ENCODE measurements around the gene GFM1. TPM values are rescaled to one million over a fixed set of nuclear protein-coding genes. Genes with fewer than 3 reads are reported as not detected.

Gene GFM1
- total RNA-seq, 1 experiment from 2014 or later = 44.5 TPM

DNA sequence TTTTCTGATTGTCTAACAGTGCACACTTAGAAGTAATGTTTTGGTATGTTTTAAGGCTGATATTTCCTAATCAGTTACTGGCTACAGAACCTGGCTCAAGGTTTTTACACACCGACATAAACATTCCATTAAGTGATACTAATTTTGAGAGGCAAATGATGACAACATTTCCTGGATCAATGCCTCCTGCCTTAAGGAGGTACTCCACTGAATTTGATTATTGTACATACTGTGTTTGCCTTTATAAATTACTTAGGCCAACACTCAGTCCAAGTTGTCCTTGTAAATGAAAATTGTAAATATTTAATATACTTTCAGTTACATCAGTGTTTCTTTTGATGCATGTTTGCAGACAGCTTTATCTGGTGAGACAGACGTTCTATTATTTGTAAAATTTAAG, 52.3 kb downstream of the GFM1 start:
- DNase-seq (ENCODE audit: low spot score) (no peak), ATAC-seq (no peak)
- 0 out of 2 replicates have a peak, but pooled peaks cover 5% of the 10 kb centered on the region for H3K4me1 Mint-ChIP-seq
- H3K36me3 Mint-ChIP-seq = peaks cover 16% of the 10 kb centered on the region
- ChIA-PET POLR2A (no interaction called here), CTCF (interaction anchor here (0.7 kb wide), 1 partner anchor 31 kb away, joined by 4 read pairs; no protein-coding TSS in a partner anchor)
- H3K9me3 Mint-ChIP-seq = peaks cover 4% of the 10 kb centered on the region; the same call in 1 of the 2 replicates
- no peak overlapping the region for H3K27ac Mint-ChIP-seq
- H3K4me3 Mint-ChIP-seq = no peak overlapping the region
- H3K27me3 Mint-ChIP-seq (ENCODE audit: low read depth) = no peaks in the 10 kb centered on the region
- TF ChIP-seq SMAD4 (CRISPR knock-in tag; IDR thresholded peaks at IDR 0.05) = no peak
- TF ChIP-seq, protein P1, sequence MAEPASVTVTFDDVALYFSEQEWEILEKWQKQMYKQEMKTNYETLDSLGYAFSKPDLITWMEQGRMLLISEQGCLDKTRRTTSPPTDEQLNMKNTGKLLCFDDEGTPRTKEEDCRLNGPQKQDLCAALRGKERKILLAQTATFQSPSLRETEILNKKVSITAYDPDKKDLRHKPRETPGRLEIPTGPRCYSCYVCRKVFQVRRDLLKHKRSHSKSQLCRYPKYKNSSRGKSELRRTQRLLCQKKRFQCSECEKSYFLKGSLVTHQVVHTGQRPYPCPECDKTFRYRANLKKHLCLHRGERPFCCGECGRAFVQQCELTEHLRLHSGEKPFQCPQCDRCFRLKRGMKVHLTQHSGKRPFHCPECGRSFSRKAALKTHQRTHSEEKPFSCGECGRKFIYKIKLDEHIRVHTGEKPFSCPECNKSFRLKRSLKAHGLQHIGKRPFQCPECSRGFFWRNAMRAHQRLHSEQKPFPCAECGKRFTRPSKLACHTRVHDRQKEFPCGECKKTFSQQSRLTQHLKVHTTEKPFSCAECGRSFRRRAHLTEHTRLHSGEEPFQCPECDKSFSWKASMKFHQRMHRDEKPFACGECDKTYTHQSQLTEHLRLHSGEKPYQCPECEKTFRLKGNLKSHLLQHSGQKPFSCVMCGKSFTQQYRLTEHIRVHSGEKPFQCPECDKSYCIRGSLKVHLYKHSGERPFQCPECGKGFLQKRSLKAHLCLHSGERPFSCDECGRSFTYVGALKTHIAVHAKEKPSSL (CRISPR knock-in tag; conservative IDR thresholded peaks at IDR 0.05) = no peak

DNA sequence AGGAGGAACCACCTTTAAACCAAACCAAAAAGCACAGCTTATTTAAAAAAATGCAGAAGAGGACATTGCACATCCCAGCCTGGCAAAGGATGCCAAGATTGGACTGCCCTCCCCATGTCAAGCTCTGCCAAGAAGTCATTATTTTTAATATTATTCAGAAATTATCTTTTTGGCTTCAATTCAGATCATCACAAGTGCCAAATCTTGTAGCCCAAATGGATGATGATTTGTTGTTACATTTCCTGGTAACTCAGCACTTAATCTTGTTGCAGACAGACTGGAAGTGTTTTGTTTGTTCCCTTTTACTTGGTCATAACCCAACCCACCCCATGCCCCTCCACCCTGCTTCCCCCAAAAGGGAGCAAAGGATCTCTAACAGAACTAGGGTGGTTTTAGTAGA, 56.2 kb downstream of the GFM1 start:
- Mint-ChIP-seq H3K4me1 (0 out of 2 replicates have a peak, but pooled peaks cover 5% of the 10 kb centered on the region), H3K27ac (no peak overlapping the region), H3K27me3 (ENCODE audit: low read depth) (no peaks in the 10 kb centered on the region), H3K9me3 (no peaks in the 10 kb centered on the region), H3K4me3 (no peak overlapping the region), H3K36me3 (peaks cover 2% of the 10 kb centered on the region; the same call in 1 of the 2 replicates)
- ATAC-seq = no peak
- DNase-seq (ENCODE audit: low spot score) = no peak
- POLR2A ChIA-PET = no interaction called here
- CTCF ChIA-PET = interaction anchor here (0.5 to 1.7 kb wide), 3 partner anchors 56 to 93 kb away, joined by 3 to 4 read pairs (median 3); partner anchors contain the start of gene GFM1
- no peak for TF ChIP-seq MYBL2 (CRISPR knock-in tag; IDR thresholded peaks at IDR 0.05)
- TF ChIP-seq ATF1 (CRISPR knock-in tag; IDR thresholded peaks at IDR 0.05) = no peak
- TF ChIP-seq TEAD4 (CRISPR knock-in tag; IDR thresholded peaks at IDR 0.05) = no peak
- no peak for TF ChIP-seq ZNF423 (CRISPR knock-in tag; IDR thresholded peaks at IDR 0.05)

DNA sequence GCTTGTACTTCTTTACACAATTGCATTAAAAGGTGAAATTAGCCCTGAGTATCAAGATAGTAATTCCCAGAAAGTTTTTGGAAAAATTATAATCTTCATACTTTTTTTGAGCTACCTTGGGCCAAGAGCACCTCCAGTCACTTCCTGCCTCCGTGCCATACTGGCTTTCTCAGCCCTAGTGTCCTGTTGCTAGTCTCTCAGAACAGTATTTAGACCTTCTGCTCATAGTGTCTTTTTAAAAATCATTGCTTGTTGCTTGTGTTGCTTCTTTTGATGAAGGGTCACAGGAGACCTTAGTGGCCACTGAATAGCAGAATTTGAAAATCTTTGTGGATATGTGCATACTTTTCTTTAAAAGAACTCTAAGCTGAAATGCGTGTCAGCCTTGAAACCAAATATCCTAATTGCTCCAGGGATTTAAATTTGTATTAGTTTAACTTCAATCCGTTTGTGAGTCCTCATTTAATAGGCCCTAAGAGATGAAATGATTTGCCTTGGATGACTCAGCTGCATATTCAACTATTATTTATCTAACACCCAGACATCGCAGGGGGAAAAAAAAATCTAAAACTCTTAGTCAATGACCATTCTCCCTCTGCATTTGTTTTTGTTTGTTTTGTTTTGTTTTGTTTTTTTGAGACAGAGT, 57.2 kb downstream of the GFM1 start:
- ChIA-PET POLR2A (no interaction called here), CTCF (interaction anchor here (1.1 to 1.7 kb wide), 2 partner anchors 57 to 88 kb away, joined by 3 to 4 read pairs; partner anchors contain the start of gene GFM1)
- no peak for DNase-seq (ENCODE audit: low spot score)
- H3K4me3 Mint-ChIP-seq = no peak overlapping the region
- H3K36me3 Mint-ChIP-seq = 0 out of 2 replicates have a peak, but pooled peaks cover 2% of the 10 kb centered on the region
- no peaks in the 10 kb centered on the region for H3K27me3 Mint-ChIP-seq (ENCODE audit: low read depth)
- H3K9me3 Mint-ChIP-seq = no peaks in the 10 kb centered on the region
- ATAC-seq = no peak
- 0 out of 2 replicates have a peak, but pooled peaks cover 5% of the 10 kb centered on the region for H3K4me1 Mint-ChIP-seq
- H3K27ac Mint-ChIP-seq = no peak overlapping the region
- TF ChIP-seq, protein P2, sequence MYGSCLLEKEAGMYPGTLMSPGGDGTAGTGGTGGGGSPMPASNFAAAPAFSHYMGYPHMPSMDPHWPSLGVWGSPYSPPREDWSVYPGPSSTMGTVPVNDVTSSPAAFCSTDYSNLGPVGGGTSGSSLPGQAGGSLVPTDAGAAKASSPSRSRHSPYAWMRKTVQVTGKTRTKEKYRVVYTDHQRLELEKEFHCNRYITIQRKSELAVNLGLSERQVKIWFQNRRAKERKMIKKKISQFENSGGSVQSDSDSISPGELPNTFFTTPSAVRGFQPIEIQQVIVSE (CRISPR knock-in tag; IDR thresholded peaks at IDR 0.05; ENCODE audit: borderline replicate concordance) = no peak
- no peak for TF ChIP-seq ZNF416 (CRISPR knock-in tag; IDR thresholded peaks at IDR 0.05)
- TF ChIP-seq, protein P3, sequence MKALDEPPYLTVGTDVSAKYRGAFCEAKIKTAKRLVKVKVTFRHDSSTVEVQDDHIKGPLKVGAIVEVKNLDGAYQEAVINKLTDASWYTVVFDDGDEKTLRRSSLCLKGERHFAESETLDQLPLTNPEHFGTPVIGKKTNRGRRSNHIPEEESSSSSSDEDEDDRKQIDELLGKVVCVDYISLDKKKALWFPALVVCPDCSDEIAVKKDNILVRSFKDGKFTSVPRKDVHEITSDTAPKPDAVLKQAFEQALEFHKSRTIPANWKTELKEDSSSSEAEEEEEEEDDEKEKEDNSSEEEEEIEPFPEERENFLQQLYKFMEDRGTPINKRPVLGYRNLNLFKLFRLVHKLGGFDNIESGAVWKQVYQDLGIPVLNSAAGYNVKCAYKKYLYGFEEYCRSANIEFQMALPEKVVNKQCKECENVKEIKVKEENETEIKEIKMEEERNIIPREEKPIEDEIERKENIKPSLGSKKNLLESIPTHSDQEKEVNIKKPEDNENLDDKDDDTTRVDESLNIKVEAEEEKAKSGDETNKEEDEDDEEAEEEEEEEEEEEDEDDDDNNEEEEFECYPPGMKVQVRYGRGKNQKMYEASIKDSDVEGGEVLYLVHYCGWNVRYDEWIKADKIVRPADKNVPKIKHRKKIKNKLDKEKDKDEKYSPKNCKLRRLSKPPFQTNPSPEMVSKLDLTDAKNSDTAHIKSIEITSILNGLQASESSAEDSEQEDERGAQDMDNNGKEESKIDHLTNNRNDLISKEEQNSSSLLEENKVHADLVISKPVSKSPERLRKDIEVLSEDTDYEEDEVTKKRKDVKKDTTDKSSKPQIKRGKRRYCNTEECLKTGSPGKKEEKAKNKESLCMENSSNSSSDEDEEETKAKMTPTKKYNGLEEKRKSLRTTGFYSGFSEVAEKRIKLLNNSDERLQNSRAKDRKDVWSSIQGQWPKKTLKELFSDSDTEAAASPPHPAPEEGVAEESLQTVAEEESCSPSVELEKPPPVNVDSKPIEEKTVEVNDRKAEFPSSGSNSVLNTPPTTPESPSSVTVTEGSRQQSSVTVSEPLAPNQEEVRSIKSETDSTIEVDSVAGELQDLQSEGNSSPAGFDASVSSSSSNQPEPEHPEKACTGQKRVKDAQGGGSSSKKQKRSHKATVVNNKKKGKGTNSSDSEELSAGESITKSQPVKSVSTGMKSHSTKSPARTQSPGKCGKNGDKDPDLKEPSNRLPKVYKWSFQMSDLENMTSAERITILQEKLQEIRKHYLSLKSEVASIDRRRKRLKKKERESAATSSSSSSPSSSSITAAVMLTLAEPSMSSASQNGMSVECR (CRISPR knock-in tag; IDR thresholded peaks at IDR 0.05; ENCODE audit: borderline replicate concordance) = no peak
- TF ChIP-seq, protein P4, sequence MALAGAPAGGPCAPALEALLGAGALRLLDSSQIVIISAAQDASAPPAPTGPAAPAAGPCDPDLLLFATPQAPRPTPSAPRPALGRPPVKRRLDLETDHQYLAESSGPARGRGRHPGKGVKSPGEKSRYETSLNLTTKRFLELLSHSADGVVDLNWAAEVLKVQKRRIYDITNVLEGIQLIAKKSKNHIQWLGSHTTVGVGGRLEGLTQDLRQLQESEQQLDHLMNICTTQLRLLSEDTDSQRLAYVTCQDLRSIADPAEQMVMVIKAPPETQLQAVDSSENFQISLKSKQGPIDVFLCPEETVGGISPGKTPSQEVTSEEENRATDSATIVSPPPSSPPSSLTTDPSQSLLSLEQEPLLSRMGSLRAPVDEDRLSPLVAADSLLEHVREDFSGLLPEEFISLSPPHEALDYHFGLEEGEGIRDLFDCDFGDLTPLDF (CRISPR knock-in tag; IDR thresholded peaks at IDR 0.05) = no peak
- no peak for TF ChIP-seq ZNF396 (CRISPR knock-in tag; IDR thresholded peaks at IDR 0.05; ENCODE audit: borderline replicate concordance)
- TF ChIP-seq, protein P5, sequence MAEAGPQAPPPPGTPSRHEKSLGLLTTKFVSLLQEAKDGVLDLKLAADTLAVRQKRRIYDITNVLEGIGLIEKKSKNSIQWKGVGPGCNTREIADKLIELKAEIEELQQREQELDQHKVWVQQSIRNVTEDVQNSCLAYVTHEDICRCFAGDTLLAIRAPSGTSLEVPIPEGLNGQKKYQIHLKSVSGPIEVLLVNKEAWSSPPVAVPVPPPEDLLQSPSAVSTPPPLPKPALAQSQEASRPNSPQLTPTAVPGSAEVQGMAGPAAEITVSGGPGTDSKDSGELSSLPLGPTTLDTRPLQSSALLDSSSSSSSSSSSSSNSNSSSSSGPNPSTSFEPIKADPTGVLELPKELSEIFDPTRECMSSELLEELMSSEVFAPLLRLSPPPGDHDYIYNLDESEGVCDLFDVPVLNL (CRISPR knock-in tag; IDR thresholded peaks at IDR 0.05; ENCODE audit: borderline replicate concordance, low read depth) = no peak
- TF ChIP-seq NFE2L1 (CRISPR knock-in tag; IDR thresholded peaks at IDR 0.05) = no peak
- TF ChIP-seq, protein P6, sequence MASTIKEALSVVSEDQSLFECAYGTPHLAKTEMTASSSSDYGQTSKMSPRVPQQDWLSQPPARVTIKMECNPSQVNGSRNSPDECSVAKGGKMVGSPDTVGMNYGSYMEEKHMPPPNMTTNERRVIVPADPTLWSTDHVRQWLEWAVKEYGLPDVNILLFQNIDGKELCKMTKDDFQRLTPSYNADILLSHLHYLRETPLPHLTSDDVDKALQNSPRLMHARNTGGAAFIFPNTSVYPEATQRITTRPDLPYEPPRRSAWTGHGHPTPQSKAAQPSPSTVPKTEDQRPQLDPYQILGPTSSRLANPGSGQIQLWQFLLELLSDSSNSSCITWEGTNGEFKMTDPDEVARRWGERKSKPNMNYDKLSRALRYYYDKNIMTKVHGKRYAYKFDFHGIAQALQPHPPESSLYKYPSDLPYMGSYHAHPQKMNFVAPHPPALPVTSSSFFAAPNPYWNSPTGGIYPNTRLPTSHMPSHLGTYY (CRISPR knock-in tag; IDR thresholded peaks at IDR 0.05) = no peak
- no peak for TF ChIP-seq GRHL2 (CRISPR knock-in tag; IDR thresholded peaks at IDR 0.05; ENCODE audit: insufficient replicate concordance, severe bottlenecking)
- TF ChIP-seq SMAD3 (CRISPR knock-in tag; IDR thresholded peaks at IDR 0.05; ENCODE audit: borderline replicate concordance) = no peak
- TF ChIP-seq, protein P7, sequence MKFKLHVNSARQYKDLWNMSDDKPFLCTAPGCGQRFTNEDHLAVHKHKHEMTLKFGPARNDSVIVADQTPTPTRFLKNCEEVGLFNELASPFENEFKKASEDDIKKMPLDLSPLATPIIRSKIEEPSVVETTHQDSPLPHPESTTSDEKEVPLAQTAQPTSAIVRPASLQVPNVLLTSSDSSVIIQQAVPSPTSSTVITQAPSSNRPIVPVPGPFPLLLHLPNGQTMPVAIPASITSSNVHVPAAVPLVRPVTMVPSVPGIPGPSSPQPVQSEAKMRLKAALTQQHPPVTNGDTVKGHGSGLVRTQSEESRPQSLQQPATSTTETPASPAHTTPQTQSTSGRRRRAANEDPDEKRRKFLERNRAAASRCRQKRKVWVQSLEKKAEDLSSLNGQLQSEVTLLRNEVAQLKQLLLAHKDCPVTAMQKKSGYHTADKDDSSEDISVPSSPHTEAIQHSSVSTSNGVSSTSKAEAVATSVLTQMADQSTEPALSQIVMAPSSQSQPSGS (CRISPR knock-in tag; IDR thresholded peaks at IDR 0.05; ENCODE audit: borderline replicate concordance, low read depth) = no peak
- TF ChIP-seq OVOL2 (CRISPR knock-in tag; IDR thresholded peaks at IDR 0.05; ENCODE audit: borderline replicate concordance) = no peak
